ENCODE results near the gene CDC26.
"Not testable (repeated sequence)": the region's sequence is repeated elsewhere in the genome, so short reads cannot be mapped to it uniquely, and the experiment has no call there.

The CDC26 gene

DNA sequence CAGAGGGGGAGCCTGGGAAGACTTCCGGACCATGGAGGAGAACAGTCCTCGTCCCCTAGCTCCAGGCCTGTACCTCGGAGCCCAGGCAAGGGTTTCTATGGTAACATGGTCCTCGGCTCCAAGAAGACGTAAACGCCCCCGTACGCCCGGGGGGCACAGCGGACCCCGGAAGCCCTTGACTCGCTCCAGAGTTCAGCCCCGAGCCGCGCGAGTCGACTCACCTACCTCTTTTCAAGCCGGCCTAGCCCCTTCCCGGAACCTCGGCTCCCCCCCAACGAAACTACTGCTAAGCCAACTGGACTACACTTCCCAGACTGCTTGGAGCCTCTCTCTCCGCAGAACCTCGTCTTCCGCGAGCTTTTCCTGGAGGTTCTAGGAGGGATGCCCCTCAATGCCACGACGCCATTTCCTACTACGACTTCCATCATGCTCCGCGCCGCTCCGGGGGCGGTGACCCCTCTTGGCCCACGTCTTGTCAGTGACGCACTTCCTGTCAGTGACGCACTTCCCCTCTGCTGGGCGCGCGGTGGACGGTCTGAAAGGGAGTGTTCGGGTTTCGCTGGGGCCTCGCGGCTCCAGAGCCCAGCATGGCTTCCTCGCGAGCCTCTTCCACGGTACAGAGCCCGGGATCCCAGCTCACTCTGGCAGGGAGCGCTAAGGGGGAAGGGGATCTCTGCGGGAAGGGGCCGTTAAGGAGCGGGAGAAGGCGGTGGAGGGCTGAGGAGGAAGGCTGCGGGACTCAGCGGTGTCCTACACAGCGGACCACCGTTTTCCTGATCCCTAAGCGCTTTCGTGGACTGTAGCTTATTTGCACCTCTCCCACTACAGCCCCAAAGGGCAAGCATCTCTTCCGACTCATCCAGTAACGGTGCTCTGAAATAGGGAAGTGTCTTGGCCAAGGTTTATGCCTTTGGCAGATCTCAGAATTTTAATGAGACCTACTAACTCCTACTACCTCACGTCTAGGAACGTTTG is at the start of gene CDC26, which contains the start of gene PRPF4:
TSS of gene CDC26 (minus strand) at position 416 of the 975 bp plus-strand sequence. CDS start 3,065 bp downstream, outside the sequence.
TSS of gene PRPF4 (plus strand) at position 502 of the 975 bp plus-strand sequence. CDS start at position 588, 86 bp downstream.
- DNase-seq (ENCODE audit: low spot score), result peak; percentile 100

GRCh38 chr9:113322671-113323070 is 47.3 kb upstream of the CDC26 start:
- DNase-seq (ENCODE audit: low spot score), result no peak

- no peak for DNase-seq (ENCODE audit: low spot score)
Observed at GRCh38 chr9:113320051-113320450, 44.7 kb upstream of the CDC26 start.

DNA sequence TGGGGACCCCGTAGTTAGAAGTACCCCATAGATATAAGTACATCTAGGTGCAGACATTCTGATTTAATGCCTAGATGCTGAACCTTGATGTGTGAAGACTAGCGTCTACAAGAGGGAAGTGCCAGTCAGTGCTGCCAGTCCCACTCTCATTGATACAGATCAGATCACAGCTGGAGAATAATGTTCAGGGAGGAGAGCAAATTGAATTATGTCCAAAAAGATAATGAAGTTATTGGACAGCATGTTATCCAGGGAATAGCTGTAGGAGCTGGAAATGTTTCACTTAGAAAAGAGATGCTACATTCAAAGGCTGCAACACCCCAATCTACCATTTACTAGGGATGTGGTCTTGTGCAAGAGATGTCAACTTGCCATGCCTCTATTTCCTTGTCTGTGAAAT is 43.7 kb upstream of the CDC26 start:
- DNase-seq (ENCODE audit: low spot score), result no peak

DNA sequence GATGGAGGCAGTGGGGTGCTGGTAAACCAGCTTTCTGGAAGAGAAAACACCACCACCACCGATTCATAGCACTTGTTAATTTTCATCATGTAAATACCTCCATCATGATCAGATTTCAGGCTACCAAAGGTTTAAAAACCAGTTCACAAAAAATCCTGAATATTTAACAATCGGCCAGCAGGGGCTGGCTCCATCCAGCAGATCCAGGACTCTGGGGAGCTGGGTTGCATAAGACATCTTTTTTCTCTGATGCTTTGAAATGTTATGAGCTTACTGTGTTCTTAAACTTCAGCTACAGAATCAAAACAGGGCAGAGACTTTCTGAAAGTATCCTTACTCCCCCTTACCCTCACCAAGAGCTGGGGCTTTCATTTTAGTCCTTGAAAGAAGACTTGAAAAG is 42.4 kb upstream of the CDC26 start:
- DNase-seq (ENCODE audit: low spot score), result no peak

- no peak for DNase-seq (ENCODE audit: low spot score)
Observed at GRCh38 chr9:113316030-113316429, 40.7 kb upstream of the CDC26 start.

DNA sequence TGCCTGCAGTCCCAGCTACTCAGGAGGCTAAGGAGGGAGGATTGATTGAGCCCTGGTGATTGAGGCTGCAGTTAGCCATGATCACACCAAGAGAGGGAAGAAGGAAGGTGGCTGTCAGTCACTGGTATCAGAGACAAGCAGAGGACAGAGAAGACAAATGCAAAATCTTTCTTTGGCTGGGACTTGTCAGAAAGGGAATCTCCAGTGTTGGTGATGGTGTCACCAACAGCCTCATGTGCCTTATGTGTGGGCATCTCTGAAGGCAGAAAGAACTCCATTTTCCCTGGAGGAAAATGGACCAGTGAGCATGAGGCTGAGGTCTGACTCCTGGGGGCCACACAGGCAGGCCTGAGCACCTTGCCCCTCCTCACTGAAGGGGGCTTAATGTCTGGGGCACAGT is 39.9 kb upstream of the CDC26 start:
- DNase-seq (ENCODE audit: low spot score), result no peak

DNA sequence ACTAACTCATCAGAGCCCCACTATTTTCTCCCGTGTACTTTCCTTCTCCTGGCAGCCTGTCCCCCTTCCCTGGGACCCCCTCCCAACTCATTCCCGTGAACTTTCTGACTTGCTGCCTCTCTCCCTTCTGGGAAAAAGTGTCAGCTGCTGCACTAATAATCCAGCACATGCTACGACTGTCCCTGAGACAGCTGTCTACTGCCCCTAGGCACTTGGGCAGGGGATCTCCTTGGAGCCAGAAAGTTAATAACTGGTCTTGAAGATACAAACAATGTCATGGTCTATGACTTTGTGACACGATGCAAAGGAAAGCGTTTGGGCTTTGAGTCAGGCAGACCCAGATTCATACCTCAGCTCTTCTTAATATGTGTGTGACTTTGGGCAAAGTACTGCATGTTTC is 37.9 kb upstream of the CDC26 start:
- no peak for DNase-seq (ENCODE audit: low spot score)

DNA sequence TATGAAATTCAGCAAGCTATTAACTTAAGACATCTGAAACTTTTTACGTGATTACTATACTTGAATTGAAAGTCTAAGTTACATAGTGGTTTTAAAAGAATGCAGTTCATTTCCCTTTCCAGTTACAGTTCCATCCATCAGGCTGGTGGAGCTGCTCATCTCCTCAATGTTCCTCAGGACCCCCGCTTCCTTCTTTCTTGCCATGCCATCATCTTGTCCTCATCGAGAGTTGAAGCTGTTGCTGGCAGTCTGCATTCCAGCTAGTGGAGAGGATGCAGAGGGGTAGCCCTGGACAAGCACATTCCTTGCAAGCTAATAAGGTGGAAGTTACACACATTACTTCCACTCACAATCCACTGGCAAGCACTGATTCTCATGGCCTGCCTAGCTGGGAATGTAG is 36.6 kb upstream of the CDC26 start:
- DNase-seq (ENCODE audit: low spot score), result no peak

- no peak for DNase-seq (ENCODE audit: low spot score)
Observed at GRCh38 chr9:113310538-113310937, 35.2 kb upstream of the CDC26 start.

- DNase-seq (ENCODE audit: low spot score), result no peak
Observed at GRCh38 chr9:113309204-113309813, 33.9 kb upstream of the CDC26 start.

DNA sequence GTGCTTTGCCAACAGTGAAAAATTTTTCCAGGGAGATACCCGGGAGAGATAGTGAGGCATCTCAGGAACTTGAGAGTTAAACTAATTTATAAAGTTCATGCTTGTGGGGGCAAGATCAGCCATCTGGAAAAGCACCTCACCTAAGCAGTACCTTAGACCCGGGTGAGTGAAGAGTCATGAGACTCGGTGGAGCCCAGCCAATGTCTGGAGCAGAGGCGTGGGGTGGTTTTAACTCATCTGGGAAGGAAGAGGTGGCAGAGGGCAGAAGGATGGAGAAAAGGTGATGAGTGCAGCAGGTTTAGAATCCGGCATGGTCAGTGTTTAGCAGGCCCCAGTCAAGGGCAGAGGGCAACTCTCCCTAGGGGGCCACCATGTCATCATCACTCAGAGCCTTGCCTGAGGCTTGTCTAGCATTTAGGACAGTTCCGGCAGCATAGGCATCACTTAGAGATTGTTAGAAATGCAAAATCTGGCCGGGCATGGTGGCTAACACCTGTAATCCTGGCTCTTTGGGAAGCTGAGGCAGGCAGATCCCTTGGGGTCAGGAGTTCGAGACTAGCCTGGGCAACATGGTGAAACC is 32.1 kb upstream of the CDC26 start:
- DNase-seq (ENCODE audit: low spot score), result no peak

DNA sequence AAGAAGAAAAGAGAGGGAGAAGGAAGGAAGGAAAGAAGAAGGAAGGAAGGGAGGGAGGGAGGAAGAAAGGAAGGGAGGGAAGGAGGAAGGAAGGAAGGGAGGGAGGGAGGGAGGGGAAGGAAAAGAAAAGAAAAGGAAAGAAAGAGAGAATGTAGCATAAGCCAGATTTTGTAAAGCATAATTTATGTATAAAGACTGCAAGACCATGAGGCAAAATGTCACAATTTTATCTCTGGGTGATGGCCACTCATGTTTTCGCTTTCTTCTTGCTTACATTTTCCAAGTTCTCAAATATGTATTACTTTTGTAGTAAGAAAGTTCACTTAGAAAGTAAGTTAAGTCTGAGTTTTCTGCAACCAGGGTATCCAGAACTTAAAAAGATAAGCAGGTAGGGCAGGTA is 31.2 kb upstream of the CDC26 start:
- DNase-seq (ENCODE audit: low spot score), result no peak

DNA sequence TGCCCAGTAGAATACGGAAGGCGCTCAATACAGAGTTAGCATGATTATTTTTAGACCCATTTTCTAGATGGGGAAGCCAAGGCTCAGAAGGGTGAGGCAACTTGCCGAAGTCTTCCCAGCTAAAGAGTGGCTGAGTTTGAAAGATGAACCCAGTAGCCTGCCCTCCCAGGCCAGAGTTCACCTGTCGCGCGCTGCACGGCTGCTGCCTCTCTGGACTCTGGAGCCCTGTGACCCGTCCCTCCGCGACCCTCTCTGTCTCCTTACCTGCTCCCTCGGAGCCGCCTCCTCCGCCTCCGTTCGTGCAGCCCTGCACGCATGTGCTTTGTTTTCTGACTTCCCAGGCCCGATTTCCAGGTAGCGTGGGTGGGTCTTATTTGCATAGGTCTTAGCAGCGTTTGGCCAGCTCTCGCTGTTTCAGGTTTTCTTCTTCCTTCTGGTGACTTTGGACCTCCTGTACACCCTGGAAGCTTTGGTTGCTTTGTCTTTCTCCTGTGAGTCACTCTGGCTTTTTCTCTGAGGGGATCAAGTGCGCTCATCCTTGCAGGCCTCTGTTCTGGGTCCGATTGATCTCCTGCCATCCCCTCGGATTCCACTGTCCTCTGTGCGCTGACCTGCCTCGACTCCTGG is 27.5 kb upstream of the CDC26 start, which contains the start of gene RNF183:
TSS of gene RNF183 (minus strand) at position 585 of the 627 bp plus-strand sequence. CDS start 5,192 bp downstream, outside the sequence.
- no peak for DNase-seq (ENCODE audit: low spot score)

GRCh38 chr9:113301548-113301947 is 26.2 kb upstream of the CDC26 start:
- no peak for DNase-seq (ENCODE audit: low spot score)

- DNase-seq (ENCODE audit: low spot score), result no peak
Observed at GRCh38 chr9:113299800-113300292, 24.5 kb upstream of the CDC26 start.

DNA sequence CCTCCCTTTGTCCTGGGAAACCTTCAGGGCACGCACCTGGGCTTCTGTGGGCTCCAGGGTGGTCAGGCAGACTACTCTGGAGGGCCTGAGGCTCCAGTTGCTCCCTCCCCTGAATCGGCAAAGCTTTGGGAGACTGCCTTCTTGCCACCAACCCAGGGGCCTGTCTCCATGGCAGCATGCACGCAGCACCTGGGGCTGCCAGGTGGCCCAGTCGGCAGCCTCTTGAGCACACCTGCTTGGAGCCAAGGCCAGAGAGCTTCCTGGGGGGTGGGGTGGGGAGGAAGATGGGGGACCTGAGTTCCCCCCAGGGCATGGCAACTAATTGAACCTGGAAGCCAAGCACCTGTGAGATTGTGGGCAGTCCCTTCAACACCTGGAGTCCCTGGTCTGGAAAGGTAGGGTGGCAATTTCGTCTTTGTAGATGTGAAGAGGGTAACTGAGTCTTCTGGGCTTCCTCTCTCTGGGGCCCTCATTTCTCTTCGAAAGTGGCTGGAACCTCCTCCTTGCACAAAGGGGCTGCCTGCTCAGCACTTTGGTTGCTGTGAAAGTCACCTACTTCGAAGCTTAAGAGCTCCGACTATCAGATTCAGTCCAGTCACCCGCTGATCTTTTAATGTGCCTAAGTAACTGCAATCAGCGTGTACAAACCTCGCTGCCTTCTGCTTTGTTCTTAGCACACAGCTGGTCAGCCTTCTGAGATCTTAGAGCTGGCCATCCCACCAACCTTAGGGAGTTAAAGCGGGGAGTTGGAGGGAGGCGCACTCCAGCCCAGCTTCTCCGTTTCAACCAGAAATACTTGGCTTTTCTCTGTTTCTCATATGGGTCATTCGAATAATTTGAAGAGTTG is 23.8 kb upstream of the CDC26 start:
- DNase-seq (ENCODE audit: low spot score), result no peak

DNA sequence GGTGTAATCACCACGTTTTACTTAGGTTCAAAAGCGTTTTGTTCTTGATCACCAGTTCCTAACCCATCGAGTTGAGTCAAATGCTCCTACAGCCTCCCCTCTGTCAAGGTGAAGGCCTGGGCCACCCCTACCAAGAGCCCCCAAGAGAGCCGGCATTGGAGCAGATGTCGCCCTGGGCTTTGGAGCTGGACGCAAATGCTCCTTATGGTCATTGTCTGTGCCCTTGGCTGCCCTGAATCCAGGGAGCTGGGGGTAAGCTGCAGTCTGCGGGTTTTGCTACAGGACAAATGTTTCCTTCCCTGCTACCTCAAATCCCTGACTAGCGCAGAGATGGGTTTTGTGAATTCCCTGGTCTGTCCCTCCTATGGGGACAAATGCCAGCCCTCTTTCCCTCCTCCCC is 22.9 kb upstream of the CDC26 start:
- no peak for DNase-seq (ENCODE audit: low spot score)

DNA sequence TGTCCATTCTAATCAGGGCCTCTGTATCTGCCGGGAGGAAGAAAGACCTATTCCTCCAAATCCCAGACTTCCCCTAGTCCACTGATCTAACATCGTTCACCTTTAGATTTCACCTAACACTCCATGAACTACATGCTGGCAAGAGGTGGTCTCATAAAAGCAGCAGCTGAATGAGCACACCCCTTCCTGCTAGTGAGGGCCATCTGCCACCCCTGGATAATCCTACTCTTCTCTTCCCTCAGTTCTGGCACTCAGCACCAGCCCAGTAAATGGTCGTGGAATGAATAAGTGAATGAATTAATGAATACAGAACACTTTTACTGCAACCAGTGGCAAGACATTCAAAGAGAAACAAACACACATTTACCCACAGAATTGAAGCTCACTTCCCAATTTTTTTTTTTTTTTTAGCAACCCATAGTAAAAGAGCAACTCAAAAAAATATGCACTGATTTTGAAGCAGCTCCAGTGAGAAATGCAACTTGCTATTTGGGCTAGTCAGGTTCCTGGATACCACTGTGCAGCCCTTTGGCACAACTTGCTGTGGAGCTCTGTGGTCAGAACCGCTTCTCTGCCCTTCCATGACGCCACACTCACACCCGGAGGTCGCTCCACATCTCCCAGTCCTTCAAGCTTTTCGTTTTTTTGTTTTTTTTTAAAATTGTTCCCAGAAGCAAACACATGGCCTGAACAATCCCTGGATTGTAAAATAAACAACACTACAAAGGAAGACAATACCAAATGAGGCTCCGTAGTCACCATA is 21.6 kb upstream of the CDC26 start:
- DNase-seq (ENCODE audit: low spot score), result no peak

- not testable (repeated sequence) for DNase-seq (ENCODE audit: low spot score)
Observed at GRCh38 chr9:113296247-113296646, 20.9 kb upstream of the CDC26 start.
